ENCODE data around the gene SMIM28. TPM values are rescaled to one million over a fixed set of nuclear protein-coding genes. Genes with fewer than 3 reads are reported as not detected.

SMIM28 gene
- total RNA-seq (not detected), total RNA-seq (0 reads per million in 29 experiments)
- total RNA-seq (2013), result not detected

DNA sequence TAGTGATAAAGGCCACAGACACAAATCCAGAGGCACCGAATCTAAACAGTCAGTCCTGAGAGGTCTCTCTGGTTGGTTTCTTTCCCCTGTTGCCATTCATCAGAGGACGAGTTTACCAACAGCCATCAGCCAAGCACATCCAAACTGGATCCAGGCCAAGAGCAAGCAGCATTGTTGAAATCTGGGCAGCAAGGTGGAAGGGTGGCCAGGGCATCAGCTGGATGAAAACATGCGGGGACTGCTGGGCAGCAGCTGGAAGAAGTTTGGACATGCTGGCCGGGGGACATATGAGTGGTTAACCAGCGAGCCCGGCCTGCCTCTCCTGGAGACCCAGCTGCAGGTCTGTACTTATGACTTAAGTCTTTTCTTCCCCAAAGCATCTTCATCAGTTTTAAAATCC lies at the start of gene SMIM28:
TSS of gene SMIM28 (plus strand) at position 62 of the 400 bp plus-strand sequence. CDS start at position 230, 168 bp downstream.
- no peak within 1 kb of the TSS for H3K27ac ChIP-seq (ENCODE audit: low read length)
- Mint-ChIP-seq H3K27ac (no peak within 1 kb of the TSS), H3K4me1 (no peaks in the 10 kb centered on the region), H3K9me3 (no peaks in the 10 kb centered on the region), H3K27me3 (peaks cover 0 to 9% of the 10 kb centered on the region in 2 donors), H3K4me3 (no peak within 1 kb of the TSS), H3K36me3 (no peaks in the 10 kb centered on the region)
- CTCF ChIA-PET, result interaction anchor here (0.6 to 0.7 kb wide), 2 partner anchors 120 to 1662 kb away, joined by 4 to 5 read pairs; no protein-coding TSS in a partner anchor
- no peak for ATAC-seq (replicated peaks in 1 of 4)
- H3K4me3 ChIP-seq (ENCODE audit: control insufficient read depth in 1 of 2, extremely low read depth in 1 of 2, low read length in 1 of 2), result no peak within 1 kb of the TSS
- no peaks in the 10 kb centered on the region for H3K4me1 ChIP-seq (ENCODE audit: control insufficient read depth in 1 of 2, extremely low read depth in 1 of 2, insufficient read depth in 2 of 2, low read length in 2 of 2)
- no peak for DNase-seq
- no peaks in the 10 kb centered on the region for H3K36me3 ChIP-seq (ENCODE audit: control insufficient read depth in 2 of 2, extremely low read depth in 1 of 2, insufficient read depth in 1 of 2, low read length in 1 of 2)
- peaks cover 0 to 13% of the 10 kb centered on the region in 2 experiments for H3K27me3 ChIP-seq (replicated peaks in 1 of 2; ENCODE audit: control insufficient read depth in 2 of 2, extremely low read depth in 1 of 2, insufficient read depth in 2 of 2, low read length in 1 of 2)
- POLR2A ChIA-PET, result interaction anchor here in 1 of 2 donors (0.6 kb wide), 1 partner anchor 27 kb away, joined by 3 read pairs; no protein-coding TSS in a partner anchor
- no peaks in the 10 kb centered on the region for H3K9me3 ChIP-seq
- WGBS (ENCODE audit: insufficient coverage), result 85% methylated on average over 4 of the region's 6 CpGs

DNA sequence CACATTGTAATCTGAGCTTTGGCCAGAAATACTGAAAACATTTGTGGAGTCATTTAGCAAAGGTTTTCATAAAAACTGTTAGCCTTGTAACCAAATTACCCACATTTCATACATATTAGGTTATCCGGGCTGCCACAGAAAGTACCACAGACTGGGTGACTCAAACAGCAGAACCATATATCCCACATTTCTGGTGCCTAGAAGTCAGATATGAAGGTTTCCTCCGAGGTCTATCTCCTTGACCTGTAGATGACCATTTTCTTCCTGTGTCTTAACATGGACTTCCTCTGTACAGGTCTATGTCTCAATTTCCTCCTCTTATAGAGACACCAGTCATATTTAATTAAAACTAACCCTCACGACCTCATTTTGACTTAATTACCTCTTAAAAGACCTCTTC lies 49.5 kb upstream of the SMIM28 start:
- ChIA-PET POLR2A (no interaction called here), CTCF (interaction anchor here in 1 of 2 donors (0.6 kb wide), 1 partner anchor 168 kb away, joined by 4 read pairs; no protein-coding TSS in a partner anchor)
- ATAC-seq (replicated peaks in 1 of 4), result no peak
- Mint-ChIP-seq H3K9me3 (no peaks in the 10 kb centered on the region), H3K27me3 (peaks cover 3 to 16% of the 10 kb centered on the region in 2 donors), H3K4me1 (no peaks in the 10 kb centered on the region), H3K36me3 (no peaks in the 10 kb centered on the region), H3K4me3 (no peak overlapping the region), H3K27ac (no peak overlapping the region)
- WGBS (ENCODE audit: insufficient coverage), result 62% methylated on average over 2 of the region's 3 CpGs
- no peaks in the 10 kb centered on the region for H3K36me3 ChIP-seq (ENCODE audit: control insufficient read depth in 2 of 2, extremely low read depth in 1 of 2, insufficient read depth in 1 of 2, low read length in 1 of 2)
- peaks cover 0 to 8% of the 10 kb centered on the region in 2 experiments for H3K27me3 ChIP-seq (replicated peaks in 1 of 2; ENCODE audit: control insufficient read depth in 2 of 2, extremely low read depth in 1 of 2, insufficient read depth in 2 of 2, low read length in 1 of 2)
- DNase-seq, result no peak
- H3K4me3 ChIP-seq (ENCODE audit: control insufficient read depth in 1 of 2, extremely low read depth in 1 of 2, low read length in 1 of 2), result no peak overlapping the region
- no peaks in the 10 kb centered on the region for H3K9me3 ChIP-seq
- no peaks in the 10 kb centered on the region for H3K4me1 ChIP-seq (ENCODE audit: control insufficient read depth in 1 of 2, extremely low read depth in 1 of 2, insufficient read depth in 2 of 2, low read length in 2 of 2)
- no peak overlapping the region for H3K27ac ChIP-seq (ENCODE audit: low read length)

DNA sequence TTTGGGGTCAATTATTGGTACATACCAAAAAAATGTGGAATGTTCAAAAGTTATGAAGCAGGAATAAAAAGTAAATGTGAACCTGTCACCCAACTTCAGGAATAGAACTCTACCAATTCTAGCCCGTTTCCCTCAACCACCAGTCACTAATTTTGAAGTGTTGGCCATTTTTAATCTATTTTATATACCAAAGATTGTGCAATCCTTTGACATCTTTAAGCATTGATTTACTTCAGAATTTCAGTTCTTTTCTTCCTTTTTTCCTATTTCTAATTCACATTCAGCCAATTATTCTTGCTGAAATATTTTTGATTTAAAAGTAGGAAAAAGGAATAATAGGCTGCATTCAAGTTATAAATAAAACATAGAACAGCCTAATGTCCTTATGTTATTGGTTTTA lies 46.9 kb upstream of the SMIM28 start:
- H3K4me3 ChIP-seq (ENCODE audit: control insufficient read depth in 1 of 2, extremely low read depth in 1 of 2, low read length in 1 of 2), result no peak overlapping the region
- Mint-ChIP-seq H3K4me3 (no peak overlapping the region), H3K4me1 (no peaks in the 10 kb centered on the region), H3K9me3 (no peaks in the 10 kb centered on the region), H3K27ac (no peak overlapping the region), H3K27me3 (peaks cover 14 to 16% of the 10 kb centered on the region in 2 donors), H3K36me3 (no peaks in the 10 kb centered on the region)
- H3K4me1 ChIP-seq (ENCODE audit: control insufficient read depth in 1 of 2, extremely low read depth in 1 of 2, insufficient read depth in 2 of 2, low read length in 2 of 2), result no peaks in the 10 kb centered on the region
- CTCF ChIA-PET, result no interaction called here
- H3K27me3 ChIP-seq (replicated peaks in 1 of 2; ENCODE audit: control insufficient read depth in 2 of 2, extremely low read depth in 1 of 2, insufficient read depth in 2 of 2, low read length in 1 of 2), result peaks cover 0 to 13% of the 10 kb centered on the region in 2 experiments
- no CpG with 5 or more reads among the region's 1 CpG for WGBS (ENCODE audit: insufficient coverage)
- no peaks in the 10 kb centered on the region for H3K36me3 ChIP-seq (ENCODE audit: control insufficient read depth in 2 of 2, extremely low read depth in 1 of 2, insufficient read depth in 1 of 2, low read length in 1 of 2)
- ATAC-seq (replicated peaks in 1 of 4), result no peak
- no peak overlapping the region for H3K27ac ChIP-seq (ENCODE audit: low read length)
- DNase-seq, result no peak
- no peaks in the 10 kb centered on the region for H3K9me3 ChIP-seq
- POLR2A ChIA-PET, result no interaction called here

DNA sequence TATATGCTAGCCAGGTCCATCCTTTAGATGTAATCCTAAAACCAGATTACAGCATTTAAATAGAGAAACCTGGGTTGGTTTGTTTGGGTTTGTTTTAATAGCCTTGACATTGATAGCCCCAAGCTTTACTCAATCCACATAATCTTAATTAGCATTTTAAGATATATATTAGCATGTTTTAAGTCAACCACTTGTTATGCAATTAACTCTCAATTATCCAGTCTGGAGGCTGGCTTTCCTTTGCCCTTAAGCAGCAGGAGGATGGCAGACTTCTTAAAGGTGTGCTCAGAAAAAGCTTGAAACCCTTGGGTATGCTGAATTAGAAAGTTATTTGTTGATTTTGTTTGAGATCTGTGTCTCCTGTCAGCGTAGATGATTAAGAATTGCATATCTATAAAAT lies 46.3 kb upstream of the SMIM28 start:
- Histone ChIP-seq H3K4me3 (ENCODE audit: control insufficient read depth in 1 of 2, extremely low read depth in 1 of 2, low read length in 1 of 2) (no peak overlapping the region), H3K9me3 (no peaks in the 10 kb centered on the region), H3K27me3 (replicated peaks in 1 of 2; ENCODE audit: control insufficient read depth in 2 of 2, extremely low read depth in 1 of 2, insufficient read depth in 2 of 2, low read length in 1 of 2) (peaks cover 0 to 11% of the 10 kb centered on the region in 2 experiments), H3K4me1 (ENCODE audit: control insufficient read depth in 1 of 2, extremely low read depth in 1 of 2, insufficient read depth in 2 of 2, low read length in 2 of 2) (no peaks in the 10 kb centered on the region), H3K27ac (ENCODE audit: low read length) (no peak overlapping the region), H3K36me3 (ENCODE audit: control insufficient read depth in 2 of 2, extremely low read depth in 1 of 2, insufficient read depth in 1 of 2, low read length in 1 of 2) (no peaks in the 10 kb centered on the region)
- DNase-seq (no peak), ATAC-seq (replicated peaks in 1 of 4) (no peak)
- Mint-ChIP-seq H3K4me1 (no peaks in the 10 kb centered on the region), H3K4me3 (no peak overlapping the region), H3K27me3 (peaks cover 14 to 16% of the 10 kb centered on the region in 2 donors), H3K27ac (no peak overlapping the region), H3K36me3 (no peaks in the 10 kb centered on the region), H3K9me3 (no peaks in the 10 kb centered on the region)
- CTCF ChIA-PET, result no interaction called here
- POLR2A ChIA-PET, result no interaction called here
- no CpG with 5 or more reads among the region's 1 CpG for WGBS (ENCODE audit: insufficient coverage)

DNA sequence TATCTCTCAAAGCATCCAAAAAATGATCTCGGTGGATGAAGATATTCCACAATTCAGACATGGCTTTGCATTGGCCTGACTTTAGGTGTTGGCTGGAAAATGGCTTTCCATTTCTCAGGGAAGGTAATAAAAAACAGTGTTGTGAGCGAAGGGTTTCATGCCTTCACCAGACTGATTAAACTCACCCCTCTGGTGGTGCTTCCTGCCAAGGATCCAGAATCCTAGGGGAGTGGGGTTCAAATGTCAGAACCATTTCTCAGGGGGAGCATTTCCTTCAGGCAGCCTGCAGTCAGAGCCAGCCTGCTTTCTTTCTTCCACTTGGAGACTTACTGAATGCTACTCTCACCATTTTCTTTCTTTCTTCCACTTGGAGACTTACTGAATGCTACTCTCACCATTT lies 45.7 kb upstream of the SMIM28 start:
- POLR2A ChIA-PET, result no interaction called here

DNA sequence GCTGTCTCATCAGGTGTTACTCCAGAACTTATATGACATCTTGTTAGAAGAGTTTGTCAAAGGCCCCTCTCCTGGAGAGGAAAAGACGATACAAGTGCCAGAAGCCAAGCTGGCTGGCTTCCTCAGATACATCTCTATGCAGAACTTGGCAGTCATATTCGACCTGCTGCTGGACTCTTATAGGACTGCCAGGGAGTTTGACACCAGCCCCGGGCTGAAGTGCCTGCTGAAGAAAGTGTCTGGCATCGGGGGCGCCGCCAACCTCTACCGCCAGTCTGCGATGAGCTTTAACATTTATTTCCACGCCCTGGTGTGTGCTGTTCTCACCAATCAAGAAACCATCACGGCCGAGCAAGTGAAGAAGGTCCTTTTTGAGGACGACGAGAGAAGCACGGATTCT lies 43.7 kb upstream of the SMIM28 start:
- Histone ChIP-seq H3K27me3 (replicated peaks in 1 of 2; ENCODE audit: control insufficient read depth in 2 of 2, extremely low read depth in 1 of 2, insufficient read depth in 2 of 2, low read length in 1 of 2) (peaks cover 0 to 13% of the 10 kb centered on the region in 2 experiments), H3K4me3 (ENCODE audit: control insufficient read depth in 1 of 2, extremely low read depth in 1 of 2, low read length in 1 of 2) (no peak overlapping the region), H3K27ac (ENCODE audit: low read length) (no peak overlapping the region), H3K9me3 (no peaks in the 10 kb centered on the region), H3K4me1 (ENCODE audit: control insufficient read depth in 1 of 2, extremely low read depth in 1 of 2, insufficient read depth in 2 of 2, low read length in 2 of 2) (no peaks in the 10 kb centered on the region), H3K36me3 (ENCODE audit: control insufficient read depth in 2 of 2, extremely low read depth in 1 of 2, insufficient read depth in 1 of 2, low read length in 1 of 2) (no peaks in the 10 kb centered on the region)
- ATAC-seq (replicated peaks in 1 of 4) (no peak), DNase-seq (no peak)
- 91% methylated on average over 13 of the region's 14 CpGs for WGBS (ENCODE audit: insufficient coverage)
- Mint-ChIP-seq H3K4me3 (no peak overlapping the region), H3K36me3 (no peaks in the 10 kb centered on the region), H3K9me3 (no peaks in the 10 kb centered on the region), H3K27ac (no peak overlapping the region), H3K27me3 (peaks cover 6 to 17% of the 10 kb centered on the region in 2 donors), H3K4me1 (no peaks in the 10 kb centered on the region)
- CTCF ChIA-PET, result no interaction called here
- POLR2A ChIA-PET, result no interaction called here

More for the DNA sequence above, 45.7 kb upstream of the SMIM28 start:
- no peak overlapping the region for H3K27ac ChIP-seq (ENCODE audit: low read length)
- no CpG with 5 or more reads among the region's 2 CpGs for WGBS (ENCODE audit: insufficient coverage)
- CTCF ChIA-PET, result no interaction called here
- H3K9me3 ChIP-seq, result no peaks in the 10 kb centered on the region
- Mint-ChIP-seq H3K36me3 (no peaks in the 10 kb centered on the region), H3K27me3 (peaks cover 11 to 14% of the 10 kb centered on the region in 2 donors), H3K4me1 (no peaks in the 10 kb centered on the region), H3K27ac (no peak overlapping the region), H3K9me3 (no peaks in the 10 kb centered on the region), H3K4me3 (no peak overlapping the region)
- H3K27me3 ChIP-seq (replicated peaks in 1 of 2; ENCODE audit: control insufficient read depth in 2 of 2, extremely low read depth in 1 of 2, insufficient read depth in 2 of 2, low read length in 1 of 2), result peaks cover 0 to 11% of the 10 kb centered on the region in 2 experiments
- no peaks in the 10 kb centered on the region for H3K4me1 ChIP-seq (ENCODE audit: control insufficient read depth in 1 of 2, extremely low read depth in 1 of 2, insufficient read depth in 2 of 2, low read length in 2 of 2)
- H3K36me3 ChIP-seq (ENCODE audit: control insufficient read depth in 2 of 2, extremely low read depth in 1 of 2, insufficient read depth in 1 of 2, low read length in 1 of 2), result no peaks in the 10 kb centered on the region
- DNase-seq (no peak), ATAC-seq (replicated peaks in 1 of 4) (no peak)
- no peak overlapping the region for H3K4me3 ChIP-seq (ENCODE audit: control insufficient read depth in 1 of 2, extremely low read depth in 1 of 2, low read length in 1 of 2)

DNA sequence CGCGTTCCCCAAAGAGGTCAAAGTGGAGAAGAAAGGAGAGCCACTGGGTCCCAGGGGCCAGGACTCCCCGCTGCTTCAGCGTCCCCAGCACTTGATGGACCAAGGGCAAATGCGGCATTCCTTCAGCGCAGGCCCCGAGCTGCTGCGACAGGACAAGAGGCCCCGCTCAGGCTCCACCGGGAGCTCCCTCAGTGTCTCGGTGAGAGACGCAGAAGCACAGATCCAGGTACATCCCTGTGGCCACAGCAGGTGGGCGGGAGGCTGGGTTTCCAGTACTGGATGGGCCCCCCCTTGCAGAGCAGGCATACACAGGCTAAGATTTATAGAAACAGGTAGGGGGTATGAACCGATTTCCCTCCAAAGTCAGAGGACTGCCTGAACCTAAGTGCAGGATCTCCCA lies 42.7 kb upstream of the SMIM28 start:
- no peaks in the 10 kb centered on the region for H3K9me3 ChIP-seq
- peaks cover 13 to 23% of the 10 kb centered on the region in 2 donors for H3K27me3 Mint-ChIP-seq
- POLR2A ChIA-PET, result interaction anchor here (0.7 kb wide), 2 partner anchors 436 to 746 kb away, joined by 4 to 8 read pairs; no protein-coding TSS in a partner anchor

More for the DNA sequence above, 42.7 kb upstream of the SMIM28 start:
- no peaks in the 10 kb centered on the region for H3K4me1 ChIP-seq (ENCODE audit: control insufficient read depth in 1 of 2, extremely low read depth in 1 of 2, insufficient read depth in 2 of 2, low read length in 2 of 2)
- Mint-ChIP-seq H3K9me3 (no peaks in the 10 kb centered on the region), H3K4me1 (no peaks in the 10 kb centered on the region), H3K36me3 (no peaks in the 10 kb centered on the region), H3K4me3 (no peak overlapping the region), H3K27ac (no peak overlapping the region)
- H3K27me3 ChIP-seq (replicated peaks in 1 of 2; ENCODE audit: control insufficient read depth in 2 of 2, extremely low read depth in 1 of 2, insufficient read depth in 2 of 2, low read length in 1 of 2), result peaks cover 0 to 11% of the 10 kb centered on the region in 2 experiments
- H3K27ac ChIP-seq (ENCODE audit: low read length), result no peak overlapping the region
- DNase-seq (no peak), ATAC-seq (replicated peaks in 1 of 4) (no peak)
- CTCF ChIA-PET, result no interaction called here
- H3K36me3 ChIP-seq (ENCODE audit: control insufficient read depth in 2 of 2, extremely low read depth in 1 of 2, insufficient read depth in 1 of 2, low read length in 1 of 2), result no peaks in the 10 kb centered on the region
- 89% methylated on average over 11 of the region's 14 CpGs for WGBS (ENCODE audit: insufficient coverage)
- no peak overlapping the region for H3K4me3 ChIP-seq (ENCODE audit: control insufficient read depth in 1 of 2, extremely low read depth in 1 of 2, low read length in 1 of 2)

Measured in T-cell (primary cell).